GM12865 (cell line): ENCODE measurements around the gene MYO1D.

ENCODE experiments used
- DNase-seq: peaks from one replicate; pipeline ENCODE4 v3.0.0; 2010; ENCODE audit warnings: low read depth
- H3K4me3 ChIP-seq: 2 replicates; pipeline ENCODE4 v1.5.1; 2011; ENCODE audit warnings: mild to moderate bottlenecking, low read depth, low read length, control low read depth
- TF ChIP-seq, protein P1 (sequence below): IDR thresholded peaks from 2 replicates; pipeline ENCODE4 v1.5.1; 2011; ENCODE audit warnings: low read length, control low read depth, low read depth, inconsistent platforms; ENCODE audit not compliant: insufficient read depth; ENCODE audit errors: missing control alignments

Gene MYO1D

DNA sequence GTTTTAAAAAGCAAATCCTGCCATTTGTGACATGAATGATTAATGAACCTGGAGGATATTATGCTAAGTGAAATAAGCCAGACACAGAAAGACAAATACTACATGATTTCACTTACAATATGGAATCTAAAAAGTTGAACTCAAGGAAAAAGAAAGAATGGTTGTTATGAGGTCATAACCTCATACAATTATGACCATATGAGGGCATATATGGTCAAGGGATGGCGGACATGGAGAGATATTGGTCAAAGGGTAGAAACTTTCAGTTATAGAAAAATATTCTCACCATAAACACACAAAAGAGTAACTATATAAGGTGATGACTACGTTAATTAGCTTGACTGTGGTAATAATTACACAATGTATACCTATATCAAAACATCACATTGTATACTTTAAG lies 56.5 kb downstream of the MYO1D start:
- TF ChIP-seq, protein P1, sequence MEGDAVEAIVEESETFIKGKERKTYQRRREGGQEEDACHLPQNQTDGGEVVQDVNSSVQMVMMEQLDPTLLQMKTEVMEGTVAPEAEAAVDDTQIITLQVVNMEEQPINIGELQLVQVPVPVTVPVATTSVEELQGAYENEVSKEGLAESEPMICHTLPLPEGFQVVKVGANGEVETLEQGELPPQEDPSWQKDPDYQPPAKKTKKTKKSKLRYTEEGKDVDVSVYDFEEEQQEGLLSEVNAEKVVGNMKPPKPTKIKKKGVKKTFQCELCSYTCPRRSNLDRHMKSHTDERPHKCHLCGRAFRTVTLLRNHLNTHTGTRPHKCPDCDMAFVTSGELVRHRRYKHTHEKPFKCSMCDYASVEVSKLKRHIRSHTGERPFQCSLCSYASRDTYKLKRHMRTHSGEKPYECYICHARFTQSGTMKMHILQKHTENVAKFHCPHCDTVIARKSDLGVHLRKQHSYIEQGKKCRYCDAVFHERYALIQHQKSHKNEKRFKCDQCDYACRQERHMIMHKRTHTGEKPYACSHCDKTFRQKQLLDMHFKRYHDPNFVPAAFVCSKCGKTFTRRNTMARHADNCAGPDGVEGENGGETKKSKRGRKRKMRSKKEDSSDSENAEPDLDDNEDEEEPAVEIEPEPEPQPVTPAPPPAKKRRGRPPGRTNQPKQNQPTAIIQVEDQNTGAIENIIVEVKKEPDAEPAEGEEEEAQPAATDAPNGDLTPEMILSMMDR = no peak
- no peak overlapping the region for H3K4me3 ChIP-seq
- no peak for DNase-seq

DNA sequence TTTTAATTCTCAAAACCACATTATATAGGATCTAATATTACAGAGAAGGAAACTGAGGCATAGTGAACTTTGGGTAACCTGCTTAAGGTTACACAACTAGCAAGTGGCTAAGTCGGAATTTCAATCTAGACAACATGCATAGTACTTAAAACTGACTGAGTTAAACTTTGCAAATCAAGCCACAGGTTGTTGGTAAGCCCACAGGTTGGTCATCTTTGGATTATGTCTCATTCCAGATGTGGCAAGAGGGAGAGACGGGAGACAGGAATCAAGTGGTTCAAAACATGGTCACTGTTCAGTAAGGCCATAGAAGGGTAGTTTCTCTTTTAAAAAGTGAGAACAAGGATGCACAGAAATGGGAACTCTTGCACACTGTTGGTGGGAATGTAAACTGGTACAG lies 57.1 kb downstream of the MYO1D start:
- TF ChIP-seq, protein P1 = no peak
- H3K4me3 ChIP-seq = no peak overlapping the region
- no peak for DNase-seq

DNA sequence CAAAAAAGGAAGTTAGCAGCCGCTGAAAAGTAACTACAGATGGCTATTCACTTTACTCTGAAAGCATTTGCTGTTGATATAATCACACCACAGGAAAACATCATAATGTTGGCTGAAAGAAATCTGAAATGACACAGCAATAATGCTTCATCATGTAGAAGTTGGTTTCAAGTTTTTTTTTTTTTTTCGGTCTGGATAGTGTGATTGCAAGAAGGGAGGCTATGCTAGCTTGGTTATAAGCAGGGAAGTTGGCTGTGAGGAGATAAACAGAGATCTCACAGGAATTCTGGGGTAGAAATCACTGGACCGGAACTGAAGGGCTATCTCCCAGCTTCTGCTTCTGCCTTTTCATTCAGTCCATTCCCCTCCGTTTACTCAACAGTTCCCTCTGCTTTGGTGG lies 57.9 kb downstream of the MYO1D start:
- no peak for DNase-seq
- TF ChIP-seq, protein P1 = no peak
- H3K4me3 ChIP-seq = no peak overlapping the region

DNA sequence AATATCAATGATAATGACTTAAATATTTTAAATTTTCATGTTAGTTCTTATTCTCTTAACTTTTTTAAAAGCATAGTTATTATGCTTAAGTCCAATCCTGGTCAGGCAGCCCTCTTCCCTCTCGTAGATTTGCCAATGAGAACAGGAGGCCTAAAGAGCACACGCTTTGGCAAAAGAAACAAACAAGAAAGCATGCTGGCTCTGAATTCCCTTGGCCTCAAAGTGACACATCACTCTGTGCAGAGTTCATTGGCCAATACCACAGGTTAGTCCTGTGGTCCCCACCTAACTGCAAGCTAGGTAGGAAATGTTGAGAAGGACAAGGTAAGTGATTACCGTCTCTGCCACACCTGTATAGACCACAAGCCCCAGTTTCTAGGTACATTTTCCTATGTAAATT lies 61.5 kb downstream of the MYO1D start:
- TF ChIP-seq, protein P1 = no peak
- H3K4me3 ChIP-seq = no peak overlapping the region
- DNase-seq = no peak

DNA sequence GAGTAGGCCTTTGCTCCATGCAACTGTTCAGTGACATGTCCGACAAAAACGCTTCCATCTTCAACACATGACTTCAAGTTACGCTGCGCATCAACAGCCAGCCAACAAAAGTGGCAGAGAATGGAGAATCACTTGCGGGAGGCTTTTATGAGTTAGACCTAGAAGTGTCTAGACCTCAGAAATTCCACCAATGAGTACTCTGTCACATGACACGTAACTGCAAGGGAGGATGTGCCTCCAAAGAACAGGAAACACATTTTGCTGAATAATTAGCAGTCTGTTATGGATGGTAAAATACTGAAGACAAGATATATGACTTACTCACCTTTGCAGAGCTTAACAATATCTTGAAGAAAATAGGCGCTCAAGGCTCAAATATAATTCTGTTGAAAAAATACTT lies 62.1 kb downstream of the MYO1D start:
- no peak overlapping the region for H3K4me3 ChIP-seq
- TF ChIP-seq, protein P1 = no peak
- no peak for DNase-seq

DNA sequence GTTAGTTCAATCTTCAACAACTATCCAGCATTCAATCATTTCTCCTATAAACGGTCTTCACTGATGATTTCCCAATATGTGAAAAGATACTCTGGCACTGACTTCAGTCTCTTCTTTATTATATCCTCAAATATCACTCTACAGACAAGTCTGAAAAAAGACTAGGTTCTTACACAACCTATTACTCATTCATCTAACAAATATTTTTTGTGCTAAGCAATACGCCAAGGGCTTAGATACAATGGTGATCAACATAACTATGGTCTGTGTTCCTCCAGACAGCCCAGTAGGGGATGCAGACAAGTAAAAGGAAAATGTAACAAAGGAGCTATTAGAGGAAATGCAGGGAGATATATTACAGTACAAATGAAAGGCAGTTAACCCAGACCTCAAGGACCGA lies 63.9 kb downstream of the MYO1D start:
- no peak overlapping the region for H3K4me3 ChIP-seq
- DNase-seq = no peak
- TF ChIP-seq, protein P1 = no peak

DNA sequence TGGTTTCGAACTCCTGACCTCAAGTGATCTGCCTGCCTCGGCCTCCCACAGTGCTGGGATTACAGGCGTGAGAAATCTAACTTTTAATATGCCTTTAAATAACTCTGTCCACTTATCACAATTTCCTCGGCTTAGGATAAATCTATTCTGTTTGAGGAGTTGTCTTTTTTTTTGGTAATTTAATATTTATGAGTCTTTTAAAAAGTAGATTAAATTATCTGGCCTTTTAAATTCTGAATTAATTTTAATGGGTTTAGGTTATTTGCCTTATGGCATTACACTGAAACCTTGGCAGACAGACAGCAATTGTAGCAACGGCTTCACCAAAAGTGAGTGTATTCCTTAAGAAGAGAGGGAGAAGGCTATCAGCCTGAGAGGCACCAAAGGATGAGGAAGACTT lies 66.2 kb downstream of the MYO1D start:
- no peak overlapping the region for H3K4me3 ChIP-seq
- TF ChIP-seq, protein P1 = no peak
- no peak for DNase-seq
